Spleen (tissue), 11 donors: ENCODE data around the gene CRB2. TPM values are rescaled to one million over a fixed set of nuclear protein-coding genes. Genes with fewer than 3 reads are reported as not detected.

Experiments used
- DNase-seq: peaks from one replicate; pipeline ENCODE4 v3.0.0-alpha.2; 2020
- H3K27ac ChIP-seq, 8 donors: fragments of 200-600 bp; sonication (generic) in 7 of 8; 1 replicate in 4 of 8; 2 replicates in 4 of 8; pipeline versions ENCODE4 v1.5.0 to v1.8.0; 2016 to 2021; ENCODE audit warnings: inconsistent platforms in 4 of 8, mild to moderate bottlenecking in 4 of 8, moderate library complexity in 1 of 8
- H3K27me3 ChIP-seq, 7 donors: fragments of 200-600 bp; sonication (generic) in 6 of 7; replicated peaks in 1 of 7; 1 replicate in 4 of 7; 2 replicates in 3 of 7; pipeline versions ENCODE4 v1.5.0 to v1.8.0; 2016 to 2021; ENCODE audit warnings: inconsistent platforms in 3 of 7, mild to moderate bottlenecking in 1 of 7
- H3K36me3 ChIP-seq, 6 donors: fragments of 200-600 bp; sonication (generic) in 5 of 6; 1 replicate in 4 of 6; 2 replicates in 2 of 6; pipeline versions ENCODE4 v1.5.0 to v1.8.0; 2016 to 2021; ENCODE audit warnings: inconsistent platforms in 2 of 6
- H3K4me1 ChIP-seq, 6 donors: fragments of 200-600 bp; sonication (generic) in 5 of 6; 1 replicate in 3 of 6; 2 replicates in 3 of 6; pipeline versions ENCODE4 v1.5.0 to v1.8.0; 2016 to 2021; ENCODE audit warnings: inconsistent platforms in 3 of 6
- H3K4me3 ChIP-seq, 8 donors: fragments of 200-600 bp; sonication (generic) in 7 of 8; 1 replicate in 4 of 8; 2 replicates in 4 of 8; pipeline versions ENCODE4 v1.5.0 to v1.8.0; 2016 to 2021; ENCODE audit warnings: inconsistent platforms in 4 of 8, mild to moderate bottlenecking in 4 of 8, moderate library complexity in 2 of 8
- H3K9me3 ChIP-seq, 8 donors: fragments of 200-600 bp; sonication (generic) in 7 of 8; 1 replicate in 4 of 8; 2 replicates in 4 of 8; pipeline versions ENCODE4 v1.5.0 to v1.8.0; 2016 to 2021; ENCODE audit warnings: inconsistent platforms in 4 of 8
- POLR2A ChIP-seq, 3 donors: fragments of 450-650 bp; IDR thresholded peaks; one replicate each; pipeline ENCODE4 v1.5.1; 2017; ENCODE audit warnings: antibody characterized with exemption in 3 of 3, mild to moderate bottlenecking in 1 of 3
- POLR2AphosphoS5 ChIP-seq, 3 donors: sonication (generic); formaldehyde crosslinking; IDR thresholded peaks; one replicate each; pipeline ENCODE4 v1.5.1; 2017; ENCODE audit warnings: antibody characterized with exemption in 3 of 3
- WGBS, 5 donors: extraction: QIAGEN DNeasy Blood & Tissue Kit in 3 of 5; methylation state at CpG; one replicate each; pipeline versions ENCODE4 v1.1.5 to v1.1.7; 2013 to 2018; 5-methylcytosine and 5-hydroxymethylcytosine counted together
- intact Hi-C: fragments of 100-400 bp; cut with DNase I; formaldehyde crosslinking; loops from one replicate; pipeline ENCODE4 v1.15.0; 2023; ENCODE audit warnings: low total_unique reads
- polyA plus RNA-seq, 3 donors: library from polyadenylated mRNA; stranded (reverse); fragments of 200-250 nt; gene quantifications; one replicate each; pipeline ENCODE4 v1.2.1, GENCODE V29; 2013
- total RNA-seq, 7 donors: library from RNA; depleted of rRNA in 3 of 7; stranded (reverse); fragments of >200 nt in 3 of 7; fragmentation: NEBNext Ultra II Directional in 4 of 7; extraction: Animal tissue kit (Norgen Biotek cat#: 25700) in 4 of 7; gene quantifications; one replicate each; pipeline versions ENCODE4 v1.1.0 to v1.2.1, GENCODE V29; 2016 to 2021
- TF ChIP-seq, protein P1 (sequence below), 11 experiments: fragments of 200-600 bp in 7 of 11; fragments of 450-650 bp in 4 of 11; sonication (generic) in 4 of 11; IDR thresholded peaks in 8 of 11; conservative IDR thresholded peaks in 3 of 11; 1 replicate in 7 of 11; 2 replicates in 4 of 11; pipeline versions ENCODE4 v1.4.0 to v1.8.0; 2016 to 2021; ENCODE audit warnings: antibody characterized with exemption in 11 of 11, inconsistent platforms in 4 of 11, mild to moderate bottlenecking in 1 of 11
- donor health status: healthy with polysubstance abuse.
- donor health status: DM: no; HTN: no; CAD: no; lungs with moderate emphysema.
- donor health status: DM: no; HTN: no; CAD: no.
- donor health status: Bipolar disorder and iron deficiency.
- donor health status: healthy.
- donor health status: DM: no; HTN: no; CAD: no.
- donor health status: DM: yes; HTN: yes; CAD: no.

CRB2 gene
- total and polyA plus RNA-seq, 10 donors: 0.34 to 3.0 (median 1.6) TPM

DNA sequence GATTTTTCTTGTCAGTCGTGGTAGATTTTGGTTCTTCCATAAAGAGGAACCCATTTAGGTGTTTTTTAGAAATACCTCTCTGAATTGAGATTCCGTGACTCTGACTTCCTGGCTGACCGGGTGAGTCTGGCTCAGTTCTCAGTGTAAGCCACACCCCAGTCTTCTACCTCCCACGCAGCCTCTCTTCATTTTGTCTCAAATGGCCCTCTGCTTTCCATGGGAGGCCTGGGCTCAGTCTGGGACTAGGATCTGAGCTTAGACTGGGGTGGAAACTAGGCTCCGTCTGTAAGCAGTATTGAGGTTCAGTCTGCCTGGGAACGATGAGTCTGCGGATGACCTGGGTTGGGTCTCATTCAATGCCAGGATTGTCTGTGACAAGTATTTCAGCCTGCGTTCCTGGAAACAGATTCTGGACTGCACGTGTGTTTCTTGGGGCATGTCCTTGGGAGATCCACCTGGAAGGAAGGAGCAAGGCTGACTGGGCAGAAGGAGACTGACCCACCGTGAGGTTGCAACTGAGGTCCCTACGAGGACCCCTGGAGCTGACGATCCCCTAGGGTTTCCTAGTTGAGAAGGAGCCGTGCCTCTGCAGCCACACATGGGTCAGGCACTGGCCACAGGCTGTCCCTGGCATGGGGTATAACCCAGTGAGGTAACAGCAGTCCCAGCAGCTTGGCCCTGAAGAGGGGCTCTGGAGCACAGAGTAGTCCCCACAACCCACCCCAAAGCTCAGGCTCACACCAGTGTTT, 12.4 kb upstream of the CRB2 start:
- Histone ChIP-seq H3K27ac (peak overlapping the region; percentile 51 to 92 (median 73)), H3K36me3 (no peaks in the 10 kb centered on the region), H3K9me3 (no peaks in the 10 kb centered on the region), H3K4me3 (no peak overlapping the region), H3K4me1 (peaks cover 15 to 74% (median 54%) of the 10 kb centered on the region in 6 donors), H3K27me3 (peaks cover 0 to 4% (median 0%) of the 10 kb centered on the region in 7 donors)
- DNase-seq: no peak
- intact Hi-C loops: loop anchor here (10.0 kb wide), 1 partner anchor 239 kb away; no protein-coding TSS in a partner anchor
- TF ChIP-seq, protein P1, sequence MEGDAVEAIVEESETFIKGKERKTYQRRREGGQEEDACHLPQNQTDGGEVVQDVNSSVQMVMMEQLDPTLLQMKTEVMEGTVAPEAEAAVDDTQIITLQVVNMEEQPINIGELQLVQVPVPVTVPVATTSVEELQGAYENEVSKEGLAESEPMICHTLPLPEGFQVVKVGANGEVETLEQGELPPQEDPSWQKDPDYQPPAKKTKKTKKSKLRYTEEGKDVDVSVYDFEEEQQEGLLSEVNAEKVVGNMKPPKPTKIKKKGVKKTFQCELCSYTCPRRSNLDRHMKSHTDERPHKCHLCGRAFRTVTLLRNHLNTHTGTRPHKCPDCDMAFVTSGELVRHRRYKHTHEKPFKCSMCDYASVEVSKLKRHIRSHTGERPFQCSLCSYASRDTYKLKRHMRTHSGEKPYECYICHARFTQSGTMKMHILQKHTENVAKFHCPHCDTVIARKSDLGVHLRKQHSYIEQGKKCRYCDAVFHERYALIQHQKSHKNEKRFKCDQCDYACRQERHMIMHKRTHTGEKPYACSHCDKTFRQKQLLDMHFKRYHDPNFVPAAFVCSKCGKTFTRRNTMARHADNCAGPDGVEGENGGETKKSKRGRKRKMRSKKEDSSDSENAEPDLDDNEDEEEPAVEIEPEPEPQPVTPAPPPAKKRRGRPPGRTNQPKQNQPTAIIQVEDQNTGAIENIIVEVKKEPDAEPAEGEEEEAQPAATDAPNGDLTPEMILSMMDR (IDR thresholded peaks at IDR 0.05 in 8 of 11, conservative IDR thresholded peaks at IDR 0.05 in 3 of 11): no peak
- TF ChIP-seq POLR2A (IDR thresholded peaks at IDR 0.05) (no peak), POLR2AphosphoS5 (IDR thresholded peaks at IDR 0.05) (no peak)
- WGBS, 5 donors: 34 to 64% (median 55%) methylated on average over 9 to 13 of the region's 13 CpGs

DNA sequence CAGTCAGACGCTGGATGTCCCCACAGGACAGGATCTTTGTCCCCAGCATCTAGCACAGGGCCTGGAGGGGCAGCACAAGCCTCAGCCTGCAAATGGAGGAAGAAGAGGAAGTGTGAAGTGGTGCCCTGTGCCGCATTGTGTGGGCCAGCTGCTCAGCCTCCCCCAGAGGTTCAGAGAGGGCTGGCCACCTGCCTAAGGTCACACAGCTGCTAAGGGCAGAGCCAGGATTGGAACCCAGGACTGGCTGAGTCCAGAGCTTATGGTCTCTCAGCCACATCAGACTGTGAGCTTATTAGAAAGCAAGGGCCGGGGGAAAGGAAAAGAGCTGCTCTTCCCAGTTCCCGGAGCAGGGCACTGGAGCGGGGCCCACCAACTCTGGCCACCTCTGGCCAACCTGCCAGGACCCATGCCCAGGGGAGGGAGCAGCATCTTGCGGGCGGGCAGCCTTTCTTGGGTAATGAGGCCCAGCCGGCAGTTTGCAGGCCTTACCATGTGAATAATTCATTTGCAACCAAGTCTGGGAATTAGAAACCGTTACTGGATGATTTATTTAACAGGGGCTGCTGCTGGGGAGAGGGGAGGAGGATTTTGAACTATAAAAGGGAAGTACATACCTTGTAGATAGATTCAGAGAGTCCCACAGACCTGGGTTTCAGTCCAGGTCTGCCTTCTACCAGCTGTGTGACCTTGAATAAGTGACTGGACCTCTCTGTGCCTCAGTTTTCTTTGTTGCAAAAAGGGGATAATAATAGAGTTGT, 11.6 kb upstream of the CRB2 start:
- H3K9me3 ChIP-seq: no peaks in the 10 kb centered on the region
- peaks cover 0 to 9% (median 0%) of the 10 kb centered on the region in 7 donors for H3K27me3 ChIP-seq
- TF ChIP-seq POLR2A (IDR thresholded peaks at IDR 0.05) (no peak), POLR2AphosphoS5 (IDR thresholded peaks at IDR 0.05) (no peak)
- TF ChIP-seq, protein P1 (IDR thresholded peaks at IDR 0.05 in 8 of 11, conservative IDR thresholded peaks at IDR 0.05 in 3 of 11): no peak
- WGBS, 5 donors: 84 to 87% (median 85%) methylated on average over 9 of the region's 9 CpGs
- intact Hi-C loops: loop anchor here (10.0 kb wide), 1 partner anchor 240 kb away; no protein-coding TSS in a partner anchor
- DNase-seq: no peak
- peaks cover 12 to 73% (median 47%) of the 10 kb centered on the region in 6 donors for H3K4me1 ChIP-seq
- peak overlapping the region in 7 of 8 donors; percentile 46 to 92 (median 74) for H3K27ac ChIP-seq
- no peak overlapping the region for H3K4me3 ChIP-seq
- no peaks in the 10 kb centered on the region for H3K36me3 ChIP-seq

DNA sequence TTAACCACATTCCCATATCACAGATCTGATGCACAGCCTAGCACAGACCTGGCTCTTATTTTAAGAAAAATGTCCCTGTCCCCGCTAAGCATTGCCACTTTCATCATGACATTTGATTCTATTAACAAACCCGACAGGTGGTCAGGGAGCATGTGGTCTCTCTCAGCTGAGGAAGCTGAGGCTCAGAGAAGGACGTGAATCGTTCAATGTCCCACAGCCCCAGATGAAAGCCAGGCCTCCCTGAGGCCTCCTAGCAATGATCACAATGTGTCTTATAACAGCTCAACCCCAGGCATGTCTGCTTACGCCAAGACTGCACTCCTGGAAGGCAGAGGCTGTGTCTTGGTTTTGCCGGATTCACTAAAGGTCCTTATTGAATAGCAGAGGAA, 10.4 kb upstream of the CRB2 start:
- Histone ChIP-seq H3K36me3 (no peaks in the 10 kb centered on the region), H3K9me3 (no peaks in the 10 kb centered on the region), H3K27ac (peak overlapping the region in 1 of 8 donors; percentile 4), H3K27me3 (peaks cover 0 to 19% (median 0%) of the 10 kb centered on the region in 7 donors), H3K4me1 (peaks cover 4 to 73% (median 41%) of the 10 kb centered on the region in 6 donors), H3K4me3 (no peak overlapping the region)
- no peak for DNase-seq
- WGBS, 5 donors: 58 to 67% (median 63%) methylated on average over 6 of the region's 6 CpGs
- TF ChIP-seq, protein P1 (IDR thresholded peaks at IDR 0.05 in 8 of 11, conservative IDR thresholded peaks at IDR 0.05 in 3 of 11): no peak
- no peak for TF ChIP-seq POLR2A (IDR thresholded peaks at IDR 0.05)
- intact Hi-C loops: loop anchor here (10.0 kb wide), 1 partner anchor 241 kb away; no protein-coding TSS in a partner anchor
